ENCODE results near the gene NUDT14. TPM values are rescaled to one million over a fixed set of nuclear protein-coding genes. Genes with fewer than 3 reads are reported as not detected.

The NUDT14 gene
- total and polyA plus RNA-seq, 2 of the 8 experiments (the other 6 are each of a cell fraction or from before 2014, with no cell fraction given), result 25.5 to 33.3 TPM

DNA sequence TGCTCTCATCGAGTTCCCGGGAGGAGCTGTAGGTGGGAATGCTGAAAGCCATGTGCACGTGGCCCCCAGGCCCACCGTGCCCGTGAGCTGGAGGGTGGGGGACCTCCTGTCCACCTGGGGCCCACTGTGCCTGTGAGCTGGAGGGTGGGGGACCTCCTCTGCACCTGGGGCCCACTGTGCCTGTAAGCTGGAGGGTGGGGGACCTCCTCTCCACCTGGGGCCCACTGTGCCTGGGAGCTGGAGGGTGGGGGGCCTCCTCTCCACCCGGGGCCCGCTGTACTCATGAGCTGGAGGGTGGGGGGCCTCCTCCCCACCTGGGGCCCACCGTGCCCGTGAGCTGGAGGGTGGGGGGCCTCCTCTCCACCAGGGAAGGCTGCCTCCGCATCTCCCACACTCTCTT, 13.9 kb upstream of the NUDT14 start:
- Histone ChIP-seq H3K27me3 (replicated peaks in 1 of 4; ENCODE audit: control insufficient read depth in 3 of 4, extremely low read depth in 1 of 4, insufficient read depth in 3 of 4, low read length in 3 of 4) (peaks cover 0 to 37% (median 19%) of the 10 kb centered on the region in 4 experiments; a peak in 5 of 7 replicates), H4K8ac (ENCODE audit: extremely low read depth, insufficient read depth, low read length) (no peak overlapping the region), H2AFZ (ENCODE audit: low read length) (no peak overlapping the region), H3K79me2 (ENCODE audit: control insufficient read depth in 1 of 2, insufficient read depth in 2 of 2, low read length in 2 of 2) (no peaks in the 10 kb centered on the region), H3K56ac (replicated peaks; ENCODE audit: insufficient read length, low read depth, low read length) (no peak overlapping the region), H3K9me3 (ENCODE audit: insufficient read depth in 2 of 2, low read depth in 1 of 2, low read length in 1 of 2) (no peaks in the 10 kb centered on the region), H3K36me3 (ENCODE audit: control insufficient read depth in 2 of 4, insufficient read depth in 4 of 4, low read length in 3 of 4) (no peaks in the 10 kb centered on the region), H3K18ac (ENCODE audit: extremely low read depth, low read length) (peak overlapping the region; percentile 56; the same call in 1 of the 2 replicates), H3K79me1 (ENCODE audit: low read depth, low read length) (no peaks in the 10 kb centered on the region), H3K4me2 (ENCODE audit: insufficient read depth in 1 of 2, low read depth in 2 of 2, low read length in 2 of 2) (no peak overlapping the region), H4K20me1 (replicated peaks in 1 of 2; ENCODE audit: control insufficient read depth in 1 of 2, insufficient read depth in 2 of 2, low read length in 2 of 2) (peaks cover 0 to 2% of the 10 kb centered on the region in 2 experiments), H2BK120ac (replicated peaks; ENCODE audit: low read depth, low read length) (peak overlapping the region; percentile 10), H4K5ac (ENCODE audit: insufficient read length, low read depth, low read length) (no peak overlapping the region), H2BK5ac (ENCODE audit: low read depth, low read length) (peak overlapping the region; percentile 71; the same call in 1 of the 2 replicates), H3K27ac (ENCODE audit: low read depth, low read length) (no peak overlapping the region), H2BK15ac (ENCODE audit: low read length) (peak overlapping the region; percentile 31; the same call in 1 of the 2 replicates), H2AK5ac (ENCODE audit: low read depth, low read length) (peak overlapping the region; percentile 88; the same call in 1 of the 2 replicates), H3K9ac (replicated peaks in 1 of 4; ENCODE audit: extremely low read depth in 1 of 4, low read depth in 3 of 4, low read length in 3 of 4) (no peak overlapping the region), H4K91ac (replicated peaks; ENCODE audit: insufficient read length, low read length) (peak overlapping the region; percentile 95), H3K4me1 (replicated peaks in 1 of 4; ENCODE audit: control insufficient read depth in 3 of 4, insufficient read depth in 4 of 4, low read length in 3 of 4) (peaks cover 0 to 16% (median 9%) of the 10 kb centered on the region in 4 experiments; a peak in 5 of 7 replicates), H3K4me3 (ENCODE audit: extremely low read depth in 1 of 4, insufficient read depth in 2 of 4, low read depth in 3 of 4, low read length in 4 of 4) (no peak overlapping the region), H3K14ac (ENCODE audit: insufficient read length) (no peak overlapping the region), H2BK12ac (ENCODE audit: low read depth, low read length) (peak overlapping the region; percentile 84; the same call in 1 of the 2 replicates), H2BK20ac (ENCODE audit: low read length) (peak overlapping the region; percentile 98; the same call in 1 of the 2 replicates), H3K23me2 (ENCODE audit: low read depth, low read length) (peaks cover 4% of the 10 kb centered on the region; the same call in 1 of the 2 replicates), H3K23ac (ENCODE audit: insufficient read length) (no peak overlapping the region), H3K4ac (replicated peaks; ENCODE audit: insufficient read length, low read depth, low read length) (no peak overlapping the region)
- DNase-seq (ENCODE audit: low read depth in 1 of 2, low spot score in 2 of 2) (no peak), FAIRE-seq (no peak)
- 81% methylated on average over 8 of the region's 10 CpGs; no CpG with 5 or more reads in 1 of the 2 experiments for WGBS, 2 experiments (ENCODE audit: extremely low coverage in 1 of 2, insufficient coverage in 1 of 2, insufficient read length in 1 of 2, insufficient replicate concordance in 2 of 2, low coverage in 1 of 2, low lambda C conversion rate in 2 of 2, missing lambda C conversion rate in 1 of 2)
- ChIA-PET CTCF (ENCODE audit: partially characterized antibody) (interaction anchor here (0.5 to 3.1 kb wide), 21 partner anchors 9 to 286 kb away, joined by 3 to 25 read pairs (median 4); partner anchors contain the start of gene JAG2), POLR2A (ENCODE audit: partially characterized antibody) (interaction anchor here (1.0 to 1.1 kb wide), 2 partner anchors 9 to 53 kb away, joined by 3 read pairs; partner anchors contain the start of gene BTBD6)
- no peak for TF ChIP-seq TBP (IDR thresholded peaks at IDR 0.05; ENCODE audit: low read depth, low read length)
- no peak for TF ChIP-seq ZNF274 (IDR thresholded peaks at IDR 0.05; ENCODE audit: borderline replicate concordance, extremely low read depth, low read length)
- TF ChIP-seq TAF7 (optimal IDR thresholded peaks at IDR 0.05; ENCODE audit: borderline replicate concordance, low read depth, low read length), result no peak
- TF ChIP-seq JUND (IDR thresholded peaks at IDR 0.05; ENCODE audit: low read length), result no peak
- no peak for TF ChIP-seq CHD2 (IDR thresholded peaks at IDR 0.05; ENCODE audit: low read length)
- TF ChIP-seq, protein P1, sequence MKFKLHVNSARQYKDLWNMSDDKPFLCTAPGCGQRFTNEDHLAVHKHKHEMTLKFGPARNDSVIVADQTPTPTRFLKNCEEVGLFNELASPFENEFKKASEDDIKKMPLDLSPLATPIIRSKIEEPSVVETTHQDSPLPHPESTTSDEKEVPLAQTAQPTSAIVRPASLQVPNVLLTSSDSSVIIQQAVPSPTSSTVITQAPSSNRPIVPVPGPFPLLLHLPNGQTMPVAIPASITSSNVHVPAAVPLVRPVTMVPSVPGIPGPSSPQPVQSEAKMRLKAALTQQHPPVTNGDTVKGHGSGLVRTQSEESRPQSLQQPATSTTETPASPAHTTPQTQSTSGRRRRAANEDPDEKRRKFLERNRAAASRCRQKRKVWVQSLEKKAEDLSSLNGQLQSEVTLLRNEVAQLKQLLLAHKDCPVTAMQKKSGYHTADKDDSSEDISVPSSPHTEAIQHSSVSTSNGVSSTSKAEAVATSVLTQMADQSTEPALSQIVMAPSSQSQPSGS (IDR thresholded peaks at IDR 0.05; ENCODE audit: low read length), result no peak
- TF ChIP-seq BRCA1 (IDR thresholded peaks at IDR 0.05; ENCODE audit: low read depth, low read length), result no peak
- TF ChIP-seq MAFK (IDR thresholded peaks at IDR 0.05; ENCODE audit: low read depth, low read length), result no peak
